NCI-H1105 (cell line): ENCODE results near the gene ADA.
A peak's percentile ranks its signal among the peaks of the same experiment; 100 is the strongest.

Source experiments
- DNase-seq: peaks from one replicate; lab custom pipeline; 2025; lab: John Stamatoyannopoulos, UW

Gene ADA

DNA sequence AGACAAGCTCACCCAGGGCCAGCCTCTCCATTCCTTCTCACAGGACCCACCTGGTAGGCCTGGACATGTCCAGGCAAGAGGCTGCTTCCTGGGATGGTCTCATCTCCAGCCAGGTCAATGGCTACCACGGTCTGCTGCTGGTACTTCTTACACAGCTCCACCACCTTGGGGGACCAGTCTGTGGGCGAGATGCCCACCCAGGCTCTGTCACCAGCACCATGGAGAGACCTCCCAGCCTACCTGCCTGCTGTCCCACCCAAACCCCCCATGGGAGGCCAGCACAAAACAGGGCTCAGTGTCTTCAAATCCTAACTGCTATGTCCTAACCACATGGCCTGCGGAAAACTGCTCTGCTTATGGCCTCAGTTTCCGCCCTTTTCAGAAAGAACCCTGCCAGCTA lies 27.3 kb downstream of the ADA start:
- DNase-seq = no peak

DNA sequence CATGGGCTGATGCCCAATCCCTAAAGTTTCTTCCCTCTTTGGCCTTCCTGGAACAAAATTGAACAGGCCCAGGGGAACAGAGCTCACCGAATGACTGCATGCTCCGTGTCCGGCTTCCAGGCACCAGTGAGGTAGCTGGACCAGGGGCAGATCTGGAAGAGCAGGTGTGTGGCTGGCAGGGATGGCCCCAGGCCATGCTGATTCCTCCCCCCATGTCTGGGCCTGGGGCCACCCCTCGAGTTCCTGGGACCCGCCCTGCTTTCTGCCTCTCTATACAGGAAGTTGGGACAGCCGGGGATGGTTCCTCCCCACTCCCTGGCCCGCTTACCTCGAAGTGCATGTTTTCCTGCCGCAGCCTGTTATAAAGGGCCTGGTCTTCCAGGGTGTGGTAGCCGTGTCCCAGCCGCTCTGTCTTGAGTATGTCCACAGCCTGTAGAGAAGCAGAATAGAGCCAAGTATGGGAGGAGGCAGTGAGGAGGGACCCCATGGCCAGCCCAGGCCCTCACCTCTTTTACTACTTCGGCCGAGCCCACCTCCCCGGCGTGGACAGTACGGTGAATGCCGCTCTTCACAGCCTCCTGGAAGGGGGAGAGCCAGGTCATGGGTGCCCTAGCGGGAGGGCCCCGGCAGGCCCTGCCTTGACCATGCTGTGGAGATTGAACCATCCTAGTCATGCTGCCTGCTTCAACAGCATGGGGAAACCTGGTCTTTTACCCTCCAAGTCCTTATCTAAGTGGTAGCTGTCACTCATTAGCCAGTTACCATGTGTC lies 28.8 kb downstream of the ADA start:
- DNase-seq = no peak

DNA sequence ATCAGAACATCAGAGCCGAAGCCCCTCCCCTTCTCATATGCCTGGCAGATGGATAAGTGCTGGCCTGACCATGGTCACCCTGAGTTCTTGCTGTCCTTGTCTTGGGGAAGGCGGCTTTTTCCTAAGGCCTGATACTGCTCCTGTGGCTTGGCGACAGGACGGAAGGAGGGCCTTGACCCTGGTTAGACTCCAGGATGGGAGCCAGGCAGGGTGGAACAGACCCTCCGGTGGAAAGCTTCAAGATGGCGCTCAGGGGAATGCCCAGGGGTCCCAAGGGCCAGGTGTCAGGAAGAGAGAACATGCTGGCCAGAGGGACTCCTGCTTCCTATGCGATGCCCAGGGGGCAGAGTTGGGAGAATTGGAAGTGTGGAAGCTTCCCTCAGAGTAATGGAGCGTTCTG lies 29.6 kb downstream of the ADA start:
- no peak for DNase-seq

DNA sequence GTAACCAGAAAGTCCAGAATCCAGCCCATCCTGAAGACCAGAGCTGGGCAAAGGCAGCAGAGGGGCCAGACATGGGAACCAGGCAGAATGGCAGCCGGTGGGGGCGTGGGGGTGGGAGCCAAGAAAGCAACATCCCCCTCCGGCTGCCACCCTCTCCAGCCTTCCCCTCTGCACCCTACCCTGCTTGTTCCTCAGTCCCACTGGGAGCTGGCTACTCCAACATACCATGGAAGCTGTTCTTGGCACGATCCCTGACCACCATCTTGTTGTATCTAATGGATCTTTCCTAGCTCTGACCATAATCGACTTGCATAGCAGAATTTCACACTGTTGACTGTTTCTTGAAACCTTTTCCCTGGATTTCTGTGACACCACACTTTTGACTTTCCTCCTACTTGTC lies 30.2 kb downstream of the ADA start:
- no peak for DNase-seq

DNA sequence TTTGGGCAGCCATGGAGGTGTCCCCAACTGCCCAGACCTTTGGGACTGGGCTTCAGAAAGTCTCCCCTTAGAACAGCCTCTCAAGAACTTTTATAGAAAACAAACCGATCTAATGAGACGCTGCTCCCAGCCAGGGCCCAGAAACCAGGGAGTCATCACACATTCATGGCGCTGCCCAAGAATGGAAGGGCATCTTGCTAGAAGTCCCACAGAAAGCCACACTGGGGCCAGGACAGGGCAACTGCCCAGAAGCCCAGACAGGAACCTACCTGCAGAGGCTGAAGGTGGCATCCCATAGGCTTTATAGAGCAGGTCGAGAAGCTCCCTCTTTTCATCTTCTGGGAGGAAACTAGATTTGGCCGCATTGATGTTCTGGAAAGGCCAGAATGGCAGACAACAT lies 31.5 kb downstream of the ADA start:
- DNase-seq = no peak

DNA sequence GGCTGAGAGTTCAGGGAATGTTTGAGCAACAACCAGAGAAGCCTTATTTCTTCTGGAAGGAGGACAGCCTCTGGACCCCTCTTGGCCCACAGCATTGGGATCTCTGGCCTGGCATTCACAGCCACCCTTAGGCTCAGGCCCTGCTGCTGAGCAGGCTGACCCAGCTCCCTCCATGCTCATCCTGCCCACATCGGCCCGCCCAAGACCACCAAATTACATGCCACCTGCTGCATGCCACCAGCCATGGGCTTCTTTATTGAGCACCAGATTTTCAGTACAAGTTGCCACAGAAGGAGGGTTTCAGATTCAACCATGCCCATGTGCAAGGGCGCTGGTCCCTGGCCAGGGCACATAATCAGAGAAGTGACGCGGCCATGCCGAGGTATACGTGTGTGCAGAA lies 32.2 kb downstream of the ADA start:
- DNase-seq = no peak

DNA sequence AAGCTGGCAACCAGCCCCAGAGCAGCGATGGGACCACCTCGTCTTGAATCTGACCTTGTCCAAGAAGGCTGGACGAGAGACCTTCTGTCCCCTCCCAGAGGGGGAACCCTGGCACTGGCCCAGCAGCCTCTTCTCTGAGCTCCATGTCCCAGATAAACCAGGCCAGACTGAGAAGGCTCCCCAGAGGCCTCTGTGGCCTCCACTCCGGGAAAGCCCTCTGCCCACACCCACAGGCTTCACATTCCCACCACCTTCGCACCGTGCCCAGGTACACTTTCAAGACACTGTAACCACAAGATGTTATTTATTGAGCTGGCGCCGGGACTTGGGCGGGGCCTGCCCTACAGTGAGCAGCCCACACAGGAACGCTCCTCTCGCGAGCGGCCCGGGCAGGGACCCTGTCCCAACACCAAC lies 33.2 kb downstream of the ADA start:
- DNase-seq = no peak

DNA sequence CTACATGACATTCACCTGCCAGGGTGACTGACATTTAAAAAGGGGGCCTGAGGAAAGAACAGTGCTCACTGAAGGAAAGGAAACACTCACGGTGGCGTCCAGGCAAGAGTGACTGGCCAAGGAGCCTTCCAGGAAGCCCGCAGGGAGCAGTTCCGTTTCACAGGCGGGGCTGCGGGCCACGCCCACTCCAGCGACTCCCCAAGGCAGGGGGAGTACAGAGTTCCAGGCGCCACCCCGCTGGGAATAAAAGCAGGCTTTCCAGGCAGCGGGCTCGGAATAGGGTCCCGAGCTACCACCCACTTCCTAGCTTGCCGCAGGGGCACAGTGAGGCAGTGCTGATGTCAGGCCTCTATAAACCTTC lies 34.9 kb downstream of the ADA start:
- no peak for DNase-seq

DNA sequence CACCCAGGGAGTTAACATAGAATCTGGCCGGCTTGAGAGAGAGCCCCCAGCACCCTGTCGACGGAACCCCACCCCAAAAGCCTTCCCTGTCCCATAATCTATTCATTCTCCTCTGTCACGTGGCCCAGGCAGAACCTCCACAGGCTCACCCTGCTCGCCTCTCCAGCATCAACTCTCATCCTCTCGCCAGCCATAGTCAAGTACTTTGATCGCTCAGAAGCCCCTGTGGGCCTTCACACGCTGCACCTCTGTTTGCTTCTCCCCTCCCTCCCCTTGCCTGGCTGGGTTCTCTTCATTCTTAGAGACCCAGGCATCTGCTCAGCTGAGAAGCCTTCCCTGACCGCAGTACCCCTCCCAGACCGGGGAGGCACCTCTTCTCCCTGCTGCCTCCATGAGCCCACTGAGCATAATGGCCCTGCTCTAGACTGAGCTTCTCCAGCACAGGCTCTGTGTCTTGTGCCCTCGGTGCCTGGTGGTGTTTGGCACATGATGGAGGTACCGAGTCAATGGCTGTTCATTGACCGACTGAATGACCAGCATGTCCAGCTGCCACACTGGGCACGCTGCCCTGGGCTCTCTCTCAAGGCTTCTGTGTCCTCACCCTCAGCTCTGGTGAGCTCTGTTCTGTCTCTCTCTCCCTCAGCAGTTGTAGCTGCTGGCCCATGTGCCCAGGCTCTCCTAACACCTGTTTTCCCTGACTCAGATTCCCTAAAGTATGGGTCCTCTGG lies 35.5 kb downstream of the ADA start:
- no peak for DNase-seq

DNA sequence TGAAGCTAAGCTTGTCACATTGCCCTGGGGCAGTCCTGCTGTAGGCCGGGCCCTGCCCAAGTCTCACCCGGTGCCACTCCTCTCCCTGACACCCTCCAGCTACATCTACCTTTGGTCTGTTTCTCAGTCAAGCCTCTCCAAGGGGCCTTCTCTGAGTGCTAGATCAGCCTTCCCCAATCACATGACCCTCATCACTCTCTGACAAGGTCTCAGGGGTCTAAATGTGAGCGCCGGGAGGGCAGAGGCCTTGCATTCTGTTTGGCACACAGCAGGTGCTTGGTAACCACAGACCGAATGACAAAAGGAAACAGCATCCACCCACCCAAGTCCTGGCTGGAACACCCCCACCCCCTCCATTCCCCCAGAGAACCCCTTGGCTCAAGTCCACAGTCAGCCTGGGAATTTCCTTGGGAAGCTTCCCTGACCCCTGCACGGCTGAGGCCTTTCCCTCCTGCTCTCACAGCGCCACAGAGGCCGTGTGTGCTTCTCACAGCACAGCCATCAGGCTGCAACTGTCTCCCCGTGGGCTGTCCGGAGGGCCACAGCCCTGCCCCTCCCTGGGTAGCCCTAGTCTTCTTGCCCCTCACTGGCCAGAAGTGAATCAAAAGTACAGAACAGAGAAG lies 36.2 kb downstream of the ADA start:
- DNase-seq = no peak

DNA sequence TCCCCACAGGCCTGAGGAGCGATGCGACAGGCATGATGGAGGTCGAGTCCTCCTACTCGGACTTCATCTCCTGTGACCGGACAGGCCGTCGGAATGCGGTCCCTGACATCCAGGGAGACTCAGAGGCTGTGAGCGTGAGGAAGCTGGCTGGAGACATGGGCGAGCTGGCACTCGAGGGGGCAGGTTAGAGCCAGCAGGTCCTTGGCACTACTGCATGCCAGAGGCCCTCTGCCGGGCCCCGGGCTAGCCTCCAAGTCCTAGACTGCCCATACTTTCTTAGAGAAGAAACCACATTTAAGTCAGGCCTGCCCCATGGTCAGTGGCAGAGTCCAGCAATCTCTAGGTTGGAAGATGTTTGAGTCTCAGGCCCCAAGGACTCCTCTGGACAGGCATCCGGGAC lies 37.0 kb downstream of the ADA start:
- DNase-seq = no peak

DNA sequence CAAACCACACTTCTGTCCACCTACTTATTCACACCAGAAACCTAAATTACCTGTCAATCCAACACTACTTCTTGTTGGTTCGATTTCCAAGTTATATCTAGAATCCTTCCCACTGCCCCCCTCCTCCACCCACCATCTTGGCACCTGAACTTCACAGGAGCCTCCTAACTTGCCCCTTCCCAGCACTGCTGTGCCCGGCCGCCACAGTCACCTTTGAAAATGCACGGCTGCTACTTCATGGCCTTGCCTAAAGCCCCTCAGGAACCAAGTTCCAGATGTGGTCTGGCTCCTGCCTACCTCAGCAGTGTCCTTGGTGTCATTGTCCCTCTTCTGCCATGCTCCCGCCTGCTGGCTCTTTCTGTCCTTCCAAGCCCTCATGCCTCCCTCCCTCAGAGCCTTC lies 37.9 kb downstream of the ADA start:
- no peak for DNase-seq

DNA sequence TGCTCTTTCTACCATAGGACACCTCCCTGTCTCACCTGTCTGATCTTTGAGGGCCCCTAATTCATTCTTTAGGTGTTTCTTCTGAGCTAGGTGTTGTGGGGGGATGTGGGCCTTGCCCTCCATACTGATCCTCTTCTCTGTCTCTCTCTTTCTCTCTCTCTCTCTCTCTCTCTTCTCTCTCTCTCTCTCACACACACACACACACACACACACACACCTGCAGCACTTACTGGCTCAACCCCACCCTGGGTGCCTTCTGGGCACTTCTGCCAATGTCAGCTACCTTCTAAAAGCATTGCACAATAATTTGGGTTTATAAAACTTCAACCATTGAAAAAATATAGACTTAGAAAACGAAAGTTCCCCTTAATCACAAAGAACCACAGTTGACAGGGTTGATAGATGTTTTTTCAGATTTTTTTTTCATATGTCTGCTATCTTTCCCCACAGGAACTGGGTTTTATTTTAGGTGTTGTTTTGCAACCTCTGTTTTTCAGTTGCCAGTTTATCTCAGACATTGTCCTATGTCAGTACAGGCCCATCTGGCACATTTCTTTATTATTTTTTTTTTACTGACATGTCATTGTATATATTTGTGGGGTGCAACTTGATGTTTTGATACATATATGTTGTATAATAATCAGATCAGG lies 41.1 kb downstream of the ADA start:
- DNase-seq = no peak

DNA sequence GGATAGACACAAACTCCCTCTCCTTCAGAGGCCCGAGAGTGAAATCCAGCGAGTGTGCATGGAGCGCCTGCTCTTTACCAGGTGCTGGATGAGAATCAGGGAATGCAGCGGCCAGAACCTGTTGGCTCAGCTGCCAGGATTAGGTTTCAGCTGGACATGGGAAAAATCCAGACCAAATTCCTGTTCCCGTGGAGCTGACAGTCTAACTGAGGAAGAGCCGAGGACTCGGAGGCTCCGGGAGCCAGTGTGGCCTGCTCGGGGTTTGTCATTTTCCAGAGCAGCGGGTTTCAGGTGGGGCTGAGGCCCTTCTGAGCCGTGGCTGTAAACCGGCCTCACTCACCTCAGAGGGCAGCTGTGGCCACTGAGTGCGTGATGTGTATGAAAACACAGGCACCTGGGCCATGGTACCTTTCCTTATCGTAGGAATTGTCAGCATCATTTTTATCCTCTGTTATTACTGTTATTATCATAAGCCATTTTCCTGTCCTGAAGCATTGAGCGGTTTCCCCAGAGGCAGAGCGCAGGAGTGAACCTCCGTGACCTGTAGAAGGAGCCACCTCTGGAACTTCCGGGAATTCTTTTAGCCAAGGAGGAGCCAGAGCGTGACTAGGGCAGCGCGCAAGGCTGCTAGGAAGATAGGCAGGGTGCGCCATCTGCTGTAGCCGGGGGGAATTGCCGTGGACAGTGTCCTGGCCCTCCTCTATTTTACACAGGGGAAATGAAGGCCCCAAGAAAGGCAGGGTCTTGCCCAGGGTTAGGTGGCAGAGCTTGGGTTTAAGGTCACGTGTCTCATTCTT lies 41.8 kb downstream of the ADA start:
- peak; percentile 75 for DNase-seq

DNA sequence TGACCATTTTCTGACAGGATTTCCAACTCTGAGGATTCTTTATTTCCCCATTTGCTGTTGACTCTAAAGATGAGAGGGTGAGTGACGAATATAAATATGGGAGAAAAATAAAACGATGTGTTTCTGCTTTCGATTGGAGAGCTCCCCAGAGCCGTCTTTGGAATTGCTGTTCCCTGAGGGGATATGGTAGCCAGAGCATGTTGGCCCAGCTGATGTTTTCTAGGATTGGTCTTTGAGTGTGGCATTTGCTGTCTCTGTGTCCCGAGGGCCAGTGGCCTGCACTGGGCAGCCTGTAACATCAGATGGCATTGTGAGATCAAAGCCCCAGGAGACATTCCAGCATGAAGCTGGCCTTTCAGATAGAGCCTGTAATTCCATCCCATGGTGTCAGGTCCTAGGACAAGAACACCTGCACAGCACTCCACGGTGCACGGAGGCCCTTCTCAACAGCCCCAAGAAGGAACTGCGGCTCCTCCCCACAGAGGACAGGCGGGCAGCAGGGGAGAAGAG lies 42.4 kb downstream of the ADA start:
- no peak for DNase-seq

DNA sequence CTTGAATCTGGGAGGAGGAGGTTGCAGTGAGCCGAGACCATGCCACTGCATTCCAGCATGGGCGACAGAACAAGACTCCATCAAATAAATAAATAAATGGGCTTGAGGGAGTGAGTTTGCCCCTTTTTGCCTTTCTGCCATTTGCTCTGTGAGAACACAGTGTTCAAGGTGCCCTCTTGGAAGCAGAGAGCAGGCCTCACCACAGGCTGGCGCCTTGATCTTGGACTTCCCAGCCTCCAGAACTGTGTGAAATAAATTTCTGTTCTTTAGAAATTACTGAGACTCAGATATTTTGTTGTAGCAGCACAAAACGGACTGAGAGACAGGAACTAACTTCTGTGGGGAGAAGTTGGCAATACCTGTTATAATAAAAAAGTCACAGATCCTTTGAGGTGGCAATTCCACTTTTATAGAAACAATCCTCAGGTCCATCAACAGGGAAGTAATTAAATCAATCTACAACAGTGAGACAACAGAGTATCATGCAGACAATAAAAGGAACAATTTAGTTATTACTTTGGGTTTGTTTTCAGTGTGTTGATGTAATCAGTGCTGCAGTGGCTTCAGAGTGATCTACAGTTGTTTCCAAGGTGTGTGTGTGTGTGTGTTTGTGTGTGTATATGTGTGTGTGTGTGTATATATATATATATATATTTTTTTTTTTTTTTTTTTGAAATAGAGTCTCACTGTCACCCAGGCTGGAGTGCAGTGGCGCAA lies 44.6 kb downstream of the ADA start:
- DNase-seq = no peak

DNA sequence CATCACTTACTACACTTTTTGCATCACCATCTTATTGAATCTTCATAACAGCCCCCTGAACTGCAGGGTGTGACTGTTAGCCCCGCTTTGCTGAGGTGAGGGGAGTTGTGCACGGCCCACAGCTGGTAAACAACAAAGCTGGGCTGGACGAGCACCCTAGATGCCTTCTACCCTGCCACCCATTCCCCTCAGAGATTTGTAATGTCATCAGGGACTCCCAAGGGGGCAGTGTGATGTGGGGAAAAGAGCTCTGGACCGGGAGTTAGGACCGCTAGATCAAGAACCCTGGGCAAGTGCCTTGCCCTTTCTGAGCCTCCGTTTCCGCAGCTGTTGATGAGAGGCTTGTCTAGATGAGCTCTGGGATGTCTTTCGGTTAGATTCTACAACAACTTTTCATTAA lies 48.2 kb downstream of the ADA start:
- DNase-seq = no peak

DNA sequence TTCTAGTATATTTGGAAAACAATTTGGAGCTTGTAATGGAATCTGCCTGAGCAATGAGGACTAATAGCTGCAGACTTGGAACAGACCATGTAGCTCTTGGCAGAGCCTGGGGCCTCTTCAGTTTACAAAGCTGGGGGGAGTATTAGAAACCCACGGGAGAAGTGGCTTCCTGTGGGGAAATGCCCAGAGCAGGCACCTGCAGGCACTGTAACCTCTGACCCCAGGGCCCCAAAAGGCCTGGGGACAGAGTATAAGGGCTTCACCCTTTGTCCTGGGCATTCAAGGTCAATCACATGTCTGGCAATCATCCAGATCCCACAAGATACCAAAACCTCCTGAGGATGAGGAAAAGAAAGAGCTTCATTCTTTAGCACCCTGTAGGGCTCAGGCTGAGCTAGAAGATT lies 49.7 kb downstream of the ADA start:
- no peak for DNase-seq

DNA sequence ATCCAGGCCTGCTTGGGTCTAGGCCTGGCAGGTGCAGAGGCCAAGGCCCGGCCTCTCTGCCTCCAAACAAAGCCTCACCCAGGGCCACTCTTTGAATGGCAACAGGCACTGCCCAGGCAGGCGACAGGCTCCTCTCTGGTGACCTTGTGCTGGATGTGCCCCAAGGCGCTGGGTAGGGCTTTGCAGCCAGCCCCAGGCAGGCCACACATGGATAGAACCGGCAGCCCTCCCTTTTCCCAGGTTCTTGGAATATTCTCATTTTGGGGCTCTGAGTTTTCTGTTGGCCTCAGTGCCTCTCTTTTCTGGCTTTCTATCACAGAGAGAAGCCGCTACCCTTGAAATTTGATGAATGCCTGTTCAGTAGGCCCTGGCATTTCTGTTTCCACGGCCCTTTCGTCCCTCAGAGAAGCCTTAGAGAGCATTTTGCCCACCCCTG lies 50.2 kb downstream of the ADA start:
- DNase-seq = no peak

DNA sequence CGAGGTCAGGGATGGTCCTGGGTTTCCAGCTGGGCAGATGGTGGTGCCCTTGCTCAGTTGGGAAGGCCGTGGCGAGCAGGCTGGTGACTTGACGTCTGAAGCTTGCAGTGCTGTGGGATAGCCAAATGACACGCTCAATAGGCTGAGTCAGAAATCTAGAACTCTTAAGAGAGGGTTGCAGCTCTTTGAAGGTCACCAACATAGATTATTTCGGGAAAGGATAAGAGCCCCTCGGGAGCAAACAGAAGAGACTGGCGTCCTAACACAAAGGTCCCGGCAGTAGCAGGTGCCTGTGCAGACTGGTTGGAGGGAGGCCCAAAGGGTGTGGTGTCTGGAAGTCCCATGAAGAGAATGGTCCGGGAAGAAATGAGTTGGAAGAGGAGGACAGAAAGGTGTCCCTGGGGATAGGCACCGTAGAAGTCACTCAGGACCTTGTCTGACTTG lies 50.7 kb downstream of the ADA start:
- no peak for DNase-seq

DNA sequence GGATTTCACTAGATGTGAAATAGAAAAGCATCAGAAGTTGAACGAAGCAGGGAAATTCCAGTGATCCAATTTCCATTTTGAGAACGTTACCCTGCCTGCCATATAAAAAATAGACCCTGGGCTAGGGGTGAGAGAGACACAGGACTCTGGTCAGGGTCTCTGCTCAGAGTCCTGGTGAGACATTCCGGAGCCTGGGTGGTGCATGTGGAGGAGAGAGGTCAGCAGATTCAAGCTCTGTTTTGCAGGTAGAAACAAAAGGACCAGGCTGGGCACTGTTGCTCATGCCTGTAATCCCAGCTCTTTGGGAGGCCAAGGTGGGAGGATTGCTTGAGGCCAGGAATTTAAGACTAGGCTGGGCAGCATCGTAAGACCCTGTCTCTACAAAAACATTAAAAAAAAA lies 51.2 kb downstream of the ADA start:
- no peak for DNase-seq
